Activated naive CD8-positive, alpha-beta T cell treated with anti-CD3 and anti-CD28 coated beads, Interleukin-2, amount 50 U/mL, for 16 hours (primary cell): ENCODE results near the gene RC3H1.
"Not testable (repeated sequence)": the region's sequence is repeated elsewhere in the genome, so short reads cannot be mapped to it uniquely, and the experiment has no call there.

ENCODE experiments used
- DNase-seq: peaks from one replicate; pipeline ENCODE4 v3.0.0-alpha.2; 2020; ENCODE audit warnings: low read depth, low spot score

The RC3H1 gene

GRCh38 chr1:174028495-174028894 lies 6.3 kb upstream of the RC3H1 start:
- no peak for DNase-seq

DNA sequence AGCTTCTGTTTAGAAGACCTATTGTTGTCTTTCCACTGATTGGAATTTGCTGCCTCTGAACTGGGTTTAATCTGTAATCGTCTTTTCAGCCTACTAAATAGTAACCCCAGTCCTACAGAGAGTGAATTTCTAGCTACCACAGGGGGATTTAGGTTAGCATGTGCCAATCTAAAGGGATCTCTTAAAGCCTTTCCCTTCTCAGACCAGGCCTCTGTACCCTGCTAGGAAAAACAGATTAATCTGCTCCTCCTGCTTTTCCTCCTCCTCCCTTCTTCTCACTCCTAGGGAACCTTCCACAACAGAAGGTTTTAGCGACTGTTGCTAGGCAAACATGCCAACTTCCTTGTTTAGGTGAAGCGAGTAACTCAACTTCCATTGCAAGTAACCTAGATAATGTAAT lies 1.3 kb upstream of the RC3H1 start:
- DNase-seq: no peak

DNA sequence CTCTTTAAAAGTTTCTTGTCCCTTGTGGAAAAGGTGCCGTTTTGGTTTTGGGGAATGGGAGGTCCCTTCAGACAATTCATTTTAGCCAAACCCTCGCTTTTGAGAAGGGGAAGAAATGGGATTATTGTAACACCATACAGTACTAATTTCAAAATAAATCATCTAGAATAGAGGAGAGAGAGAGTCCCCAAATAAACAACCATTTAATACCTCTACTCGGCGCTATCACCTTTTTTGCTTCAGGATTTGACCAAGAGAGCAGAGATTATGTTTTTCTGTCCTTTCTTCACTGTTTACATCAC lies 770 bp upstream of the RC3H1 start:
- no peak for DNase-seq

GRCh38 chr1:174021591-174022079 lies 522 bp downstream of the RC3H1 start:
- DNase-seq: peak; percentile 4

DNA sequence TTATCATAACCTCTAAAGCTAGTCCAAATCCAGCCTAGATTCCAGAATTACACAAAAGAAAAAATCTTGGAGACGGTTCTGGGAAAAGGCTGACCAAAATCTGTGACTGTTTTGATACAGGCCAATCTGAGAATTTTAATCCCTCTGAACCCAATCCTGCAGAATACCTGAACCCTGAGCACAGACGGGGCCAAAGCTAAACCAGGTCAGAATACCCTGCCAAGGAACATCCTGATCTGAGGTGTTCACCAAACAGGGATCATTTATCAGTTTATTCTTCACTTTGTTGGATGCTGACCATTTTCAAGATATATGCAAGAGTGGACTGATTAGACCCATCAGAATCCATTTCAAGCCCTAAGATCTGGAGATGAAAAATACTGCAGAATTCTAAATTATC lies 3.6 kb downstream of the RC3H1 start:
- DNase-seq: no peak

GRCh38 chr1:174017231-174017970 lies 4.8 kb downstream of the RC3H1 start:
- no peak for DNase-seq

GRCh38 chr1:174013864-174014418 lies 8.2 kb downstream of the RC3H1 start:
- DNase-seq: no peak

DNA sequence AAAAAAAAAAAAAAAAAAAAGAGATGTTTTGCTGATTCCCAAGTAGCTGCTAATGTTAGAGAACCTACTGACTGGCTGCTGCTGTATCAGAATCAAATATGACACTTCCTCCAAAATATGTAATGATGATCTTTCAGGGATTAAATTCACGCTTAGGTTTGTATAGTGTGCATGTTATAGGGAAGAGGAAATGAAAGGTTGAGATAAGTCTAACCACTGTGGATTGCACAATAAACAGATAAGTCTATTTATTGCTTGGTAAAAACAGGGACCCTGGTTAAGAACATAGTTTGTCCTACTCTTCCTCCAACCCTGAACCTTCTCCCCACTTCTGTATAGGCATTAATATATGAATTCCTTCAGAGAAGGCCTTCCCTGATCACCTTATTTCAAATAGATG lies 13.2 kb downstream of the RC3H1 start:
- DNase-seq: no peak

GRCh38 chr1:174008269-174008668 lies 13.9 kb downstream of the RC3H1 start:
- DNase-seq: no peak

DNA sequence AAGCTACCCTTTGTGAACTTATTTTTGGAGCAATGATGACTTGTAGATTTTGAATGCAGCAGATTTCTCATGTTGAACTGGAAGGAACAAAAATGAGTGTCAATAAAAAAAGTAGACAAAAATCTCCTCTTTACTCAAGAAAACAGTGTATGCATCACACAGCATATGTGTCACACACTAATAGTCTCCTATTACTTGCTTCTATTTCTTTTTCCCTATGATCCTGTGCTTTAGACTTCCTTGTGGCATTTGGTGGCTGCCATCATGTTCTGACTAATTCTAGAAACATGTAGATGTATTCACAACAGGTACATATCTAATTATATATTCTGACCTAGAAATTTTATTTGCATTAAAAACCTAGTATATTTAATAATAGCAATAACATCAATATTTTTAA lies 14.3 kb downstream of the RC3H1 start:
- no peak for DNase-seq

DNA sequence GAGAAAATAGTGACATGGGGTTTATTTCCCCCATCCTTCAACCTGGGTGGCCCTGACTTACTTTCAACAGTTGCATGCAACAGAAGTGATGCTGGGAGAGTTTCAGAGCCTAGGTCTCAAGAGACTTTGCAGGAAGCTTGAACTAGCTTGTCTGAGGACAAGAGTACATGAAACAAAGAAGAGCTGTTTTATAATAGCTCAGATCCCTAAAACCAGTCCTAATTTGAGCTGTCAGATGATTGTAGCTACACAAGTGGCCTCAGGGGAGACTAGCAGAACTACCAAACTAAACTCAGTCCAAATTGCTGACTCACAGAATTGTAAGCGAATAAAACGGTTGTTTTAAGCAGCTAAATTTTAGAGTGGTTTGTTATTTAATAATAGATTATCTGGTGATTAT lies 17.1 kb downstream of the RC3H1 start:
- no peak for DNase-seq

DNA sequence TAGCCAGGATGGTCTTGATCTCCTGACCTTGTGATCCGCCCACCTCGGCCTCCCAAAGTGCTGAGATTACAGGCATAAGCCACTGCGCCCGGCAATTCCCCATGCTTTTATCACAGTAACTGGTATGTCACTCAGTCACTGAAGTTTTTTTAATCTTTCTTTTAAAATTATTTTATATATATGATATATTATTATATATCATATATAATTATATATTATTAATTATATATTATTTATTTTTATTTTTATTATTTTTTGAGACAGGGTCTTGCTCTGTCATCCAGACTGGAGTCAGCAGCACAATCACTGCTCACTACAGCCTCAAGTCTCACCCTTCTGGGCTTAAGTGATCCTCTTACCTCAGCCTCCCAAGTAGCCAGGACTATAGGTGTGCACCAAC lies 18.3 kb downstream of the RC3H1 start:
- DNase-seq: no peak

DNA sequence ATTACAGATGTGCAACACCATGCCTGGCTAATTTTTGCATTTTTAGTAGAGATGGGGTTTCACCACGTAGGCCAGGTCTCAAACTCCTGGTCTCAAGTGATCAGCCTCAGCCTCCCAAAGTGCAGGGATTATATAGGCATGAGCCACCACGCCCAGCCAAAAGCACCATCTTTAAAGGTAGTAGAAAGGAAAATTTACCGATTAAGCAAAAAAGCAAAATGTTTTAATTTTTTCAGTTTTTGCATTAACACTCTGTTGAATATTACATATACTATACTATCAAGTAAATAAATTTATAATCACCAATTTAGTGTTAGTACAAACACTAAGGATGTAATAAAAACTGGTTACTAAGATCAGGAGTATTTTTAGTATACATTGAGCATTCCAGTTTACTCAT lies 20.6 kb downstream of the RC3H1 start:
- DNase-seq: no peak

DNA sequence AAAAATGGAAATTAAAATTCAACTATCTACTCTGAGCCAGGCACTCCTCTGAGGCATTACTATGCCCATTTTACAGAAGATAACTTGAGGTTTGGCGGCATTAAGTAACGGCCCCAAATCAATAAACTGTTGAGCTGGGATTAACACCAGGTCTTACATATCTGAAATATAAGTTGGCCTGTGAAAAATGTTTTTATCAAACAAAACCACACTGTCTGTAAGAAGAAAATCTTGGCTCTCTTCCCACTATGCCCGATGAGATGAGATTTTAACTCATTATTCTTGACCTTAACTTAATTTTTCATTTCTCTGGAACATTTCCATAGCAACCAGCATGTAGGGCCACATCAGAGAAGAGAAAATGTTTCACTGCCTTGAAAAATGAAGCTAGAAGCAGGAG lies 21.8 kb downstream of the RC3H1 start:
- DNase-seq: no peak

GRCh38 chr1:173997791-173998190 lies 24.4 kb downstream of the RC3H1 start:
- no peak for DNase-seq

- DNase-seq: no peak
Measured at GRCh38 chr1:173996995-173997394, 25.2 kb downstream of the RC3H1 start.

GRCh38 chr1:173995475-173995874 lies 26.7 kb downstream of the RC3H1 start:
- no peak for DNase-seq

DNA sequence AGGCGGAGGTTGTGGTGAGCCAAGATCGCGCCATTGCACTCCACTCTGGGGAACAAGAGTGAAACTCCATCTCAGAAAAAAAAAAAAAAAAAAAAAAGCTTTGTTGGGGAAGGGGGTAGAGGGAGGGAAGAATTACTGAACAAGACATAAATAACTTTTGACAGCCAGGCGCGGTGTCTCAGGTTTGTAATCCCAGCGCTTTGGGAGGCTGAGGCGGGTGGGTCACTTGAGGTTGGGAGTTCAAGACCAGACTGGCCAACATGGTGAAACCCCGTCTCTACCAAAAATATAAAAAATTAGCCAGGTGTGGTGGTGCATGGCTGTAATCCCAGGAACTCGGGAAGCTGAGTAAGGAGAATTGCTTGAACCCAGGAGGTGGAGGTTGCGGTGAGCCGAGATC lies 28.2 kb downstream of the RC3H1 start:
- not testable (repeated sequence) for DNase-seq

GRCh38 chr1:173988068-173988467 lies 34.1 kb downstream of the RC3H1 start:
- DNase-seq: no peak

- no peak for DNase-seq
Measured at GRCh38 chr1:173986951-173987350, 35.2 kb downstream of the RC3H1 start.

- DNase-seq: no peak
Measured at GRCh38 chr1:173970252-173970651, 51.9 kb downstream of the RC3H1 start.

- DNase-seq: not testable (repeated sequence)
Measured at GRCh38 chr1:173965896-173966295, 56.3 kb downstream of the RC3H1 start.

DNA sequence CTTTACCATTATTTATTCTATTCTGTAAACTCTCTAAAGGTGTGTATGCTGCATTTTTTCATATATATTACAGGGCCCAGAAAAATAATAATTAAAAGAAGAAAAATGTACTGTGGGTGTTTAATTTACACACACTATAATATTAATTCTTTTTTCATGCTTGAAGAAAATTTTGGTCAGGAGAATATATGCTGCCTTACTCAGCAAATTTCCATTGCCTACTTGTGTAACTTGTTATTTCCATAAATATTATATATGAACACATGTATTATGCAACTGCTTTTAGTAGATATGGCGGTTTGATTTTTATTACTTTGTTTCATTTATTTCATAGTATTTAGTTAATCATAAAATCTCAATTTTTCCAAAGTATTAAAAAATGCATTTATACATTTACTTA lies 58.7 kb downstream of the RC3H1 start:
- no peak for DNase-seq

GRCh38 chr1:173960625-173961024 lies 61.5 kb downstream of the RC3H1 start:
- DNase-seq: no peak
